Neuronal stem cell (in vitro differentiated cells): ENCODE data around the gene CYP17A1.
"Not testable (repeated sequence)": the region's sequence is repeated elsewhere in the genome, so short reads cannot be mapped to it uniquely, and the experiment has no call there.

ENCODE experiments used
- DNase-seq: peaks from one replicate; pipeline ENCODE4 v3.0.0-alpha.2; 2013; ENCODE audit warnings: low spot score
- H2AFZ ChIP-seq: one replicate; pipeline ENCODE4 v1.6.1; 2013; ENCODE audit warnings: mild to moderate bottlenecking, low read length, inconsistent platforms
- H2AK5ac ChIP-seq: 2 replicates; pipeline ENCODE4 v1.6.1; 2013; ENCODE audit warnings: low read depth, mild to moderate bottlenecking, inconsistent platforms, low read length, moderate library complexity, mixed read lengths
- H2BK120ac ChIP-seq: 2 replicates; pipeline ENCODE4 v1.6.1; 2013; ENCODE audit warnings: low read depth, mild to moderate bottlenecking, inconsistent platforms, low read length, moderate library complexity, mixed read lengths
- H2BK12ac ChIP-seq: one replicate; pipeline ENCODE4 v1.6.1; 2013; ENCODE audit warnings: low read length, inconsistent platforms
- H2BK15ac ChIP-seq: 2 replicates; pipeline ENCODE4 v1.6.1; 2013; ENCODE audit warnings: mild to moderate bottlenecking, low read length, inconsistent platforms, mixed read lengths
- H2BK5ac ChIP-seq: one replicate; pipeline ENCODE4 v1.6.1; 2013; ENCODE audit warnings: inconsistent platforms, mild to moderate bottlenecking, low read length, moderate library complexity
- H3K14ac ChIP-seq: one replicate; pipeline ENCODE4 v1.6.1; 2013; ENCODE audit warnings: low read length, inconsistent platforms
- H3K18ac ChIP-seq: 2 replicates; pipeline ENCODE4 v1.6.1; 2013; ENCODE audit warnings: low read length, inconsistent platforms
- H3K23ac ChIP-seq: 2 replicates; pipeline ENCODE4 v1.6.1; 2013; ENCODE audit warnings: low read depth, mild to moderate bottlenecking, mixed read lengths, low read length, inconsistent platforms; ENCODE audit not compliant: poor library complexity
- H3K27ac ChIP-seq: replicated peaks from 3 replicates; pipeline ENCODE4 v1.5.1; 2013; ENCODE audit warnings: low read length, inconsistent platforms
- H3K27me3 ChIP-seq, 3 experiments: 2 replicates each; pipeline ENCODE4 v1.6.1; 2013; ENCODE audit warnings: low read length in 3 of 3, mild to moderate bottlenecking in 2 of 3, inconsistent platforms in 1 of 3, low read depth in 1 of 3, mixed read lengths in 1 of 3, moderate library complexity in 1 of 3; ENCODE audit not compliant: control insufficient read depth in 3 of 3, insufficient read depth in 3 of 3
- H3K36me3 ChIP-seq, 2 donors: replicated peaks in 1 of 2; 2 replicates each; pipeline ENCODE4 v1.6.1; 2013; ENCODE audit warnings: low read length in 2 of 2; ENCODE audit not compliant: control insufficient read depth in 2 of 2, insufficient read depth in 2 of 2
- H3K4ac ChIP-seq: 2 replicates; pipeline ENCODE4 v1.6.1; 2013; ENCODE audit warnings: inconsistent platforms, mild to moderate bottlenecking, low read length, moderate library complexity
- H3K4me1 ChIP-seq, 2 donors: 1 replicate in 1 of 2; 2 replicates in 1 of 2; pipeline ENCODE4 v1.6.1; 2013; ENCODE audit warnings: low read length in 2 of 2, low read depth in 1 of 2; ENCODE audit not compliant: control insufficient read depth in 2 of 2, insufficient read depth in 1 of 2
- H3K4me2 ChIP-seq: one replicate; pipeline ENCODE4 v1.6.1; 2013; ENCODE audit warnings: mild to moderate bottlenecking, low read length, inconsistent platforms; ENCODE audit not compliant: insufficient read depth, poor library complexity, severe bottlenecking
- H3K4me3 ChIP-seq, 2 donors: 2 replicates each; pipeline ENCODE4 v1.5.1; 2013; ENCODE audit warnings: low read length in 2 of 2, mild to moderate bottlenecking in 2 of 2, inconsistent platforms in 1 of 2, moderate library complexity in 1 of 2
- H3K79me1 ChIP-seq: one replicate; pipeline ENCODE4 v1.6.1; 2013; ENCODE audit warnings: low read depth, mild to moderate bottlenecking, inconsistent platforms, low read length, moderate library complexity
- H3K9ac ChIP-seq: one replicate; pipeline ENCODE4 v1.6.1; 2013; ENCODE audit warnings: mild to moderate bottlenecking, low read depth, low read length, inconsistent platforms; ENCODE audit not compliant: poor library complexity
- H3K9me3 ChIP-seq, 2 donors: replicated peaks in 1 of 2; 2 replicates each; pipeline versions ENCODE3 to v1.6.1; 2013; ENCODE audit warnings: low read length in 2 of 2, mild to moderate bottlenecking in 2 of 2, inconsistent platforms in 1 of 2, low read depth in 1 of 2, mixed read lengths in 1 of 2, moderate library complexity in 1 of 2; ENCODE audit not compliant: control insufficient read depth in 2 of 2, insufficient read depth in 1 of 2
- H4K8ac ChIP-seq: one replicate; pipeline ENCODE4 v1.6.1; 2013; ENCODE audit warnings: low read depth, mild to moderate bottlenecking, inconsistent platforms, low read length, moderate library complexity
- H4K91ac ChIP-seq: one replicate; pipeline ENCODE4 v1.6.1; 2013; ENCODE audit warnings: low read length, low read depth, mild to moderate bottlenecking, inconsistent platforms; ENCODE audit not compliant: poor library complexity
- WGBS, 2 donors: extraction: QIAGEN DNeasy Blood & Tissue Kit; methylation state at CpG; one replicate each; pipeline ENCODE4 v1.1.7; 2013; ENCODE audit warnings: missing lambda C conversion rate in 2 of 2, mixed read lengths in 1 of 2; ENCODE audit not compliant: insufficient read length in 2 of 2, insufficient replicate concordance in 1 of 2; ENCODE audit errors: extremely low coverage in 2 of 2; 5-methylcytosine and 5-hydroxymethylcytosine counted together

Gene CYP17A1

DNA sequence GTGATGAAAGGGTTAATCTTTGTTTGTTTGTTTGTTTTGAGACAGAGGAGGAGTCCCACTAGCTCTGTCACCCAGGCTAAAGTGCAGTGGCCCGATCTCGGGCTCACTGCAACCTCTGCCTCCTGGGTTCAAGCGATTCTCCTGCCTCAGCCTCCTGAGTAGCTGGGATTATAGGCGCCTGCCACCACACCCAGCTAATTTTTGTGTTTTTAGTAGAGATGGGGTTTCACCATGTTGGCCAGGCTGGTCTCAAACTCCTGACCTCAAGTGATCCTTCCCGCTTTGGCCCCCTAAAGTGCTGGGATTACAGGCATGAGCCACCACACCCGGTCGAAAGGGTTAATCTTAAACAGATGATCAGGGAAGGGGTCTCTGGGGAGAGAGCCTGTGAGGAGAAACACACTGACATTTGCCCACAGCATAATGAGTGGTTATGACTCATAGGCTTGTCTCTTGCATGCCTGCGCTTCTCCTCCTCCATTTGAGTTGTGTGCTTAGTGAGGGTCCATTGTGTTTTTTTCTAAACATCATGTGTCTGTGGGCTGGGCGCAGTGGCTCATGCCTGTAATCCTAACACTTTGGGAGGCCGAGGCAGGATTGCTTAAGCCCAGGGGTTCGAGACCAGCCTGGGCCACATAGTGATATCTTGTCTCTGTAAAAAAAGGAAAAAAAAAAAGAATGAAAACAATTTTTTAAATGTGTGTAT, 18.7 kb upstream of the CYP17A1 start:
- not testable (repeated sequence) for H2BK5ac ChIP-seq, H3K18ac ChIP-seq, H3K14ac ChIP-seq, H3K27me3 ChIP-seq, DNase-seq, H2BK12ac ChIP-seq, H3K27ac ChIP-seq, H3K79me1 ChIP-seq, H3K4me3 ChIP-seq, H4K91ac ChIP-seq, H3K36me3 ChIP-seq, H3K4ac ChIP-seq, H2BK120ac ChIP-seq, H3K9ac ChIP-seq, H2BK15ac ChIP-seq, H3K9me3 ChIP-seq, H3K4me2 ChIP-seq, H4K8ac ChIP-seq, H2AFZ ChIP-seq, H3K23ac ChIP-seq, H3K4me1 ChIP-seq, H2AK5ac ChIP-seq
- no CpG with 5 or more reads among the region's 11 CpGs for WGBS, 2 donors

DNA sequence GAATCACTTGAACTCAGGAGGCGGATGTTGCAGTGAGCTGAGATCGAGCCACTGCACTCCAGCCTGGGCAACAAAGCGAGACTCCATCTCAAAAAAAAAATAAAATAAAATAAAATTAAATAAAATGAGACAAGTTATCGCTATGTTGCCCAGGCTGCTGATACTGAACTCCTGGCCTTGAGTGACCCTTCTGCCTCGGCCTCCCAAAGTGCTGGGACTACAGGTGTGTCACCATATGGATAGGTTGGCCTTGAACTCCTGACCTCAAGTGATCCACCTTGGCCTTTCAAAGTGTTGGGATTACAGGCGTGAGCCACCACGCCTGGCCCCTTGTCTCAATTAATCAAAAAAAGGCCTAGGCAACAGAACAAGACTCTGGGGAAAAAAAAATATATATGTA, 16.0 kb upstream of the CYP17A1 start:
- H3K27ac ChIP-seq, H3K4ac ChIP-seq, H3K14ac ChIP-seq, H3K36me3 ChIP-seq, H2AK5ac ChIP-seq, H3K79me1 ChIP-seq, H2BK120ac ChIP-seq, H3K9me3 ChIP-seq, H3K4me2 ChIP-seq, H3K9ac ChIP-seq, H3K18ac ChIP-seq, H2AFZ ChIP-seq, H2BK15ac ChIP-seq, H2BK12ac ChIP-seq, DNase-seq, H3K27me3 ChIP-seq, H4K8ac ChIP-seq, H3K4me3 ChIP-seq, H4K91ac ChIP-seq, H3K4me1 ChIP-seq, H2BK5ac ChIP-seq, H3K23ac ChIP-seq: not testable (repeated sequence)
- WGBS, 2 donors, result no CpG with 5 or more reads among the region's 7 CpGs

DNA sequence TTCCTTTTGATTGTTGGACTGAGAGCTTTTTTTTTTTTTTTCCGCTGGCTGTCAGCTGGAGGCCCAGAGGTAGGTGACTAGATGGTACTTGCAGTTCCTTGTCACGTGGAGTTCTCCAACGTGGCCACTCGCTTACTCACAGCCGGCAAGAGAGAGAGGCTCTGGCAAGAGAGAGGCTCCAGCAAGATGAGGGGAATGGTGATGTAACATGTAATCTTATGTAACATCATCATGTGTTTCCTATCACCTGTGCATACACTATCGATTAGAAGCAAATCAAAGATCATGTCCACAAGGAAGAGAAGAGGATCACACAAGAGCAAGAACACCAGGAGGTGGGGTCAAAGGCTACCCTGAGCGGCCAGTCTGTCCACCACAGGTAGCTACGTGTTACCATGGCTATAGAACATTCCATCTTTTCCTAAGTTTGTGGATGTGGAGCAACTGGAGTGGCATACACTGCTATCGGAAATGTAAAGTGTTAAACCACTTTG, 12.9 kb upstream of the CYP17A1 start:
- Histone ChIP-seq H4K8ac (no peak overlapping the region), H2BK15ac (no peak overlapping the region), H3K14ac (no peak overlapping the region), H3K9me3 (peaks cover 9 to 14% of the 10 kb centered on the region in 2 donors), H4K91ac (no peak overlapping the region), H2BK120ac (no peak overlapping the region), H2BK5ac (no peak overlapping the region), H3K4me1 (no peaks in the 10 kb centered on the region), H3K4me3 (no peak overlapping the region), H3K4ac (no peak overlapping the region), H3K27ac (no peak overlapping the region), H3K79me1 (no peaks in the 10 kb centered on the region), H3K4me2 (no peak overlapping the region), H3K23ac (no peak overlapping the region), H2BK12ac (no peak overlapping the region), H2AFZ (no peak overlapping the region), H3K9ac (no peak overlapping the region), H3K36me3 (peaks cover 0 to 2% of the 10 kb centered on the region in 2 donors), H3K18ac (no peak overlapping the region), H2AK5ac (no peak overlapping the region), H3K27me3 (no peaks in the 10 kb centered on the region)
- no peak for DNase-seq
- no CpG with 5 or more reads among the region's 9 CpGs for WGBS, 2 donors

DNA sequence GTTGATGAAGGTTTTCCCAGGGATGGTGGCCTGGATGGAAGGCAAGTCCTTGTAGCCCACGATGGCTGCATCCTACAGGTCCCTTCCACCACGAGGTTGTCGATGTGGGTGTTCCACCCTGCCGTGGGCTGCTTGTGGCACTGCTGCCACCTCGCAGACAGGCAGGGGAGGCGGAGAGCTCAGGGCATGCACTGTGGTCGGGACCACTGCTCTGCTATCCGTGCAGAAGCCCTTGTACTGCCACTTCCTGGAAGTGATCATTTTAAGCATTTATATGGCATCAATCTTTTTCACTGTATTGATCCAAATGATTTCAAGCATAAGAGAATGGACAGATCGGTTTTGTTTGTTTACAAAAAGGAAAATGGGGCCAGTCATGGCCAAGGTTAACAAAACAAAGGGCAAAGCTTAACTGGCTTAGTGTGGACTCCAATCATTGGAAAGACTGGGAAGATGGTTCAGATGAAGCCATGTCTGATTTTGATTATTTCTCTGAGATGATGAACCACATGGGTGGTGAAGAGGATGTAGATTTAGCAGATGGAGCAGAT, 8.2 kb upstream of the CYP17A1 start:
- no peaks in the 10 kb centered on the region for H3K79me1 ChIP-seq
- no peaks in the 10 kb centered on the region for H3K4me1 ChIP-seq
- no peak overlapping the region for H3K4me2 ChIP-seq
- peaks cover 10 to 16% of the 10 kb centered on the region in 2 donors for H3K9me3 ChIP-seq
- H3K36me3 ChIP-seq, result peaks cover 0 to 2% of the 10 kb centered on the region in 2 donors
- peak overlapping the region; percentile 41 for H3K14ac ChIP-seq
- H2BK120ac ChIP-seq, result no peak overlapping the region
- no peak overlapping the region for H4K8ac ChIP-seq
- no peak overlapping the region for H3K27ac ChIP-seq
- no peak for DNase-seq
- peaks cover 0 to under 1% (median 0%) of the 10 kb centered on the region in 3 experiments for H3K27me3 ChIP-seq
- no peak overlapping the region for H2BK15ac ChIP-seq
- H3K9ac ChIP-seq, result no peak overlapping the region
- H3K4ac ChIP-seq, result no peak overlapping the region
- H2BK12ac ChIP-seq, result no peak overlapping the region
- WGBS, 2 donors, result no CpG with 5 or more reads among the region's 9 CpGs
- H3K18ac ChIP-seq, result peak overlapping the region; percentile 15
- no peak overlapping the region for H2BK5ac ChIP-seq
- no peak overlapping the region for H2AFZ ChIP-seq
- H3K4me3 ChIP-seq, result peak overlapping the region in 1 of 2 donors; percentile 71
- no peak overlapping the region for H4K91ac ChIP-seq
- H3K23ac ChIP-seq, result peak overlapping the region; percentile 16
- H2AK5ac ChIP-seq, result no peak overlapping the region
